Uterus (tissue), 4 donors: Measurements from ENCODE around the gene TGIF1. TPM values are rescaled to one million over a fixed set of nuclear protein-coding genes. Genes with fewer than 3 reads are reported as not detected.
A peak's percentile ranks its signal among the peaks of the same experiment; 100 is the strongest.

Experiments
- DNase-seq, 2 donors: peaks; one replicate each; pipeline ENCODE4 v3.0.0-alpha.2; 2019 to 2020
- H3K27ac ChIP-seq, 2 donors: fragments of 200-600 bp; sonication (generic); 1 replicate in 1 of 2; 2 replicates in 1 of 2; pipeline ENCODE4 v1.5.1; 2016 to 2018
- H3K27me3 ChIP-seq, 2 donors: fragments of 200-600 bp; sonication (generic); one replicate each; pipeline ENCODE4 v1.5.1; 2018 to 2019; ENCODE audit warnings: control low read depth in 1 of 2
- H3K36me3 ChIP-seq, 2 donors: fragments of 200-600 bp; sonication (generic); one replicate each; pipeline ENCODE4 v1.5.1; 2019; ENCODE audit warnings: control low read depth in 1 of 2
- H3K4me1 ChIP-seq, 2 donors: fragments of 200-600 bp; sonication (generic); one replicate each; pipeline ENCODE4 v1.5.1; 2018 to 2019; ENCODE audit warnings: control low read depth in 1 of 2
- H3K4me3 ChIP-seq, 2 donors: fragments of 200-600 bp; sonication (generic); 1 replicate in 1 of 2; 2 replicates in 1 of 2; pipeline ENCODE4 v1.5.1; 2018 to 2019; ENCODE audit warnings: mild to moderate bottlenecking in 1 of 2
- H3K9me3 ChIP-seq, 2 donors: fragments of 200-600 bp; sonication (generic); one replicate each; pipeline ENCODE4 v1.5.1; 2019; ENCODE audit warnings: control low read depth in 1 of 2
- POLR2A ChIP-seq, 2 donors: fragments of 450-650 bp; IDR thresholded peaks; one replicate each; pipeline ENCODE4 v1.6.1; 2016; ENCODE audit warnings: antibody characterized with exemption in 2 of 2, mild to moderate bottlenecking in 1 of 2, moderate library complexity in 1 of 2
- intact Hi-C: fragments of 100-400 bp; cut with DNase I; formaldehyde crosslinking; loops from one replicate; pipeline ENCODE4 v1.15.1; 2023; ENCODE audit warnings: low total_unique reads
- total RNA-seq, 4 donors: library from RNA; depleted of rRNA in 3 of 4; stranded (reverse); fragments of >200 nt in 3 of 4; gene quantifications; one replicate each; pipeline versions ENCODE4 v1.1.0 to v1.2.4, GENCODE V29; 2014 to 2023
- TF ChIP-seq, protein P1 (sequence below), 4 experiments: fragments of 200-600 bp in 2 of 4; fragments of 450-650 bp in 2 of 4; sonication (generic) in 2 of 4; IDR thresholded peaks; one replicate each; pipeline ENCODE4 v1.5.1; 2016 to 2019; ENCODE audit warnings: antibody characterized with exemption in 4 of 4, mild to moderate bottlenecking in 2 of 4, moderate library complexity in 1 of 4
- donor health status: DM: yes; HTN: yes; CAD: no.

Gene TGIF1
- total RNA-seq, 4 donors from 2014 or later, result 34.1 to 161 (median 87.0) TPM

DNA sequence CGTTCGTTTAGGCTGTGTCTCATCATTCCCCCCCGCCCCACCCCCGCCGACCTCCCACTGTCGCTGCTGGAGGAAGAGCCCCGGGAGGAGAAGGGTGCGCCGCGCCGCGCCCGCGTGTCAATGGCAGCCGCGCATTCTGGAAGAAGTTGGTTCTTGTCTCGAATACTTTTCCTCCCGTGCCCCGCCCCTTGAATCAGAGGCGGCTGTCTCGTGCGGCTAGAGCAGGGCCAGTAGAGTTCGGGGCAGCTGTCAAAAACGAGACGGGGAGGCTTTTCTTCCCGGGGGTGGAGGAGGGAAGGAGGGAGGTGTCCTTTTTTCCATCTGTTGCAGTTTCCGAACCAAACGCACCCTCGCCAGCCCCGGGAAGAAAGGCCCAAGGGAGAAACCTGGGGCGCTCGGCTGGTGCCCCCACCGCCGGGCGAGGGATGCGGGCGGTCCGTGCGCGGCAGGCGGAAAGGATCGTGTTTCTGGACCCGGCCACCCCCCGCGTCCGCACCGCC is 410 bp upstream of the TGIF1 start:
- no peaks in the 10 kb centered on the region for H3K9me3 ChIP-seq
- no peaks in the 10 kb centered on the region for H3K27me3 ChIP-seq
- peak overlapping the region; percentile 60 to 63 for H3K4me3 ChIP-seq
- H3K4me1 ChIP-seq, result peaks cover 5 to 8% of the 10 kb centered on the region in 2 donors
- no peaks in the 10 kb centered on the region for H3K36me3 ChIP-seq
- intact Hi-C loops, result loop anchor here (10.0 kb wide), 1 partner anchor 145 kb away; no protein-coding TSS in a partner anchor
- peak overlapping the region; percentile 98 for H3K27ac ChIP-seq
- peak; percentile 76 to 78 for DNase-seq
- peak in 1 of 2 donors; percentile 5 for TF ChIP-seq POLR2A (IDR thresholded peaks at IDR 0.05)
- TF ChIP-seq, protein P1, sequence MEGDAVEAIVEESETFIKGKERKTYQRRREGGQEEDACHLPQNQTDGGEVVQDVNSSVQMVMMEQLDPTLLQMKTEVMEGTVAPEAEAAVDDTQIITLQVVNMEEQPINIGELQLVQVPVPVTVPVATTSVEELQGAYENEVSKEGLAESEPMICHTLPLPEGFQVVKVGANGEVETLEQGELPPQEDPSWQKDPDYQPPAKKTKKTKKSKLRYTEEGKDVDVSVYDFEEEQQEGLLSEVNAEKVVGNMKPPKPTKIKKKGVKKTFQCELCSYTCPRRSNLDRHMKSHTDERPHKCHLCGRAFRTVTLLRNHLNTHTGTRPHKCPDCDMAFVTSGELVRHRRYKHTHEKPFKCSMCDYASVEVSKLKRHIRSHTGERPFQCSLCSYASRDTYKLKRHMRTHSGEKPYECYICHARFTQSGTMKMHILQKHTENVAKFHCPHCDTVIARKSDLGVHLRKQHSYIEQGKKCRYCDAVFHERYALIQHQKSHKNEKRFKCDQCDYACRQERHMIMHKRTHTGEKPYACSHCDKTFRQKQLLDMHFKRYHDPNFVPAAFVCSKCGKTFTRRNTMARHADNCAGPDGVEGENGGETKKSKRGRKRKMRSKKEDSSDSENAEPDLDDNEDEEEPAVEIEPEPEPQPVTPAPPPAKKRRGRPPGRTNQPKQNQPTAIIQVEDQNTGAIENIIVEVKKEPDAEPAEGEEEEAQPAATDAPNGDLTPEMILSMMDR (IDR thresholded peaks at IDR 0.05), result no peak

DNA sequence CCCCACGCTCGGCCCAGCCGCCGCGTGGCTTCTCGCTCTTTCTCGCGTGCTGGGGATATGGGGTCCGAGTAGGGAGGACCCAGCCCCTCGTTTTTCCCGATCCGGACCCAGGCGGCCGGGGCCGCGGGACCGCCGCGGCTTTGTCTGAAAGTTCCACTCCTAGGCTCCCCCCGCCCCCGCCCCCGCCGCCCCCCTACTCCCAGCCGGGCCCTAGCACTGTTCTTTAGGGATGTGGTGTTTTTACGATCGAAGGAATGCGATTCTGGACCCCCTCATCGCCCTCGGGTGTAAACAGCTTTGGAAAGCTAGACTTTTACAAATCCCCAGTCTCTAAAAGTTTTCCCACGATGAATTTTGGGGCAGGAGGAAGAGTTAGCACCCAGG is 819 bp downstream of the TGIF1 start:
- Histone ChIP-seq H3K4me1 (peaks cover 5 to 12% of the 10 kb centered on the region in 2 donors), H3K27me3 (no peaks in the 10 kb centered on the region), H3K4me3 (peak overlapping the region; percentile 60 to 63), H3K9me3 (no peaks in the 10 kb centered on the region), H3K36me3 (no peaks in the 10 kb centered on the region), H3K27ac (peak overlapping the region; percentile 98)
- TF ChIP-seq, protein P1 (IDR thresholded peaks at IDR 0.05), result no peak
- no peak for TF ChIP-seq POLR2A (IDR thresholded peaks at IDR 0.05)
- no peak for DNase-seq
- intact Hi-C loops, result loop anchor here (10.0 kb wide), 1 partner anchor 144 kb away; no protein-coding TSS in a partner anchor

DNA sequence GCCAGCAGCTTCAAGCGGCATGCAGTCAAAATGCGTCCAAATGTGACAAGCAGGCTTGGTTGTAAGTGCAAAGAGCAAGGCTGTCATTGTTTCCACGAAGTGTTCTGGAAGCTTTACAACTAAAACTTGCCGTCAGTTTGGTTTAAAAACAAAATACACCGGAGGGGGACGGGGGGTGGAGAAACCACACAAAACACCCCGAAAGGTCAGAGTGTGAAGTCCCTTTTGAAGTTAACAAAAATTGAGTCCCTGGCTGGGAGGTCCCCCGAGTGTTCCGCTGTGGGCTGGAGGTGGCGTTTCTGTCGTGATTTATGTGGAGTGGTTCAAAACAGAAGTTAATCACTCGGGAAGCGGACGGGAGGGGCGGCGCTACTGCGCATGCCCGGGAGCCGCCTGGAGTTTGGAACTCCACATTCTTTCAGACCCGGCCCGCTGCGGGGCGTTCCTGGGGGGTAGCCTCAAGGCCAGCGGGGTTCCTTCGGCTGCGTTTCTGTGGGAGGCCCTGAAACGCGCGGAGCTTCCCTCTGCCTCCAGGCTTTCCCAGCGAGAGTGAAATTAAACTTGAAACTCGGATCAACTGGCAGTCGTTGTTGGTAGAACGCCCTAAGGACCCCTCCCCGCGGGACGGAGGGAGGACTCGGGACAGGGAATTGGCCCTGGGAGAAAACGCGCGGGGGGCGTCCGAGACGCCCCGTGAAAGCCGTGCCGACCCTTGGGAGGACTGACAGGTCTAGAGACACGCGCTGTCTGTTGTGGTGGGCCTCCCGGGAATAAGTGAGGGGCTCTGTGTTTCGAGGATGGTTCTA is 1.4 kb downstream of the TGIF1 start:
- peak overlapping the region; percentile 98 for H3K27ac ChIP-seq
- no peaks in the 10 kb centered on the region for H3K9me3 ChIP-seq
- peak overlapping the region; percentile 60 to 63 for H3K4me3 ChIP-seq
- DNase-seq, result peak; percentile 94 to 95
- peaks cover 10 to 13% of the 10 kb centered on the region in 2 donors for H3K4me1 ChIP-seq
- H3K27me3 ChIP-seq, result no peaks in the 10 kb centered on the region
- TF ChIP-seq, protein P1 (IDR thresholded peaks at IDR 0.05), result peak in 3 of 4 experiments; percentile 5 to 9 (median 7)
- peak; percentile 82 to 92 for TF ChIP-seq POLR2A (IDR thresholded peaks at IDR 0.05)
- no peaks in the 10 kb centered on the region for H3K36me3 ChIP-seq
- intact Hi-C loops, result loop anchor here (10.0 kb wide), 1 partner anchor 143 kb away; no protein-coding TSS in a partner anchor

DNA sequence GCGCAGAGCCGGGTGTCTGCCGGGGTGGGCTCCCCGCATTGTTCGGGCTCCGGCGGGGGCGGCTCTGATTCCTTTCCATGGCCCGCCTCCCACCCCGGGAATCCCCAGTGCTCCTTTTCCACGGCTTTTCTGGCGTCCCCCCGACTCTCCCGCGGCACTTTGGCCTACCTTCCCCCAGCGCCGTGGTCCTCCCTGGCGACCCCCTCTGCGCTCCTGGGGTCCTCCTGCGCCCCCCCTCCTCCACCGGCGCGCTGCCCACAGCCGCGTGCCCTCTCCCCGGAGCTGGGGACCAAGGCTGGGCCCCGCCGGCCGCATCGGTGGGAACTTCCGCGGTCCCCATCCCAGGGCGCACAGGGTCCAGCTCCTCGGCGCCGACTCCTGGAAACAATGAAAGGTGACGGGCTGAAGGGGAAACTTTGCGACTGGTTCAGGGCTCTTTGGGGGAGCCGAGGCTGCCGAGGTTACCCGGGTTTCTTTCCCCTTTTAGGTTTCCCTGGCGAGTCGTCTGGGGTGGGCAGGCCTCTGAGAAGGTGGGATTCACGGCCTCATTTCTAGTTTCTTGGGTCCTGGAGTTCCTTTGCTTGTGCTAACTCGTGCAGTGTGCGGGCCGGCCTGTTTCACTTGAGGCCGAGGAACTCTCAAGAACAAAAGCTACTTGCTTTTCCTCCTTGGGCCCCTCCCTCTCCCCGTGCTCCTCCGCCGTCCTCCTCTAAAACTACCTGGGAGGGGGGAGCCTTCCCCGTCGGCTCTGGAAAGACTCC is 2.2 kb downstream of the TGIF1 start:
- peak; percentile 65 to 73 for DNase-seq
- no peaks in the 10 kb centered on the region for H3K27me3 ChIP-seq
- H3K36me3 ChIP-seq, result no peaks in the 10 kb centered on the region
- no peaks in the 10 kb centered on the region for H3K9me3 ChIP-seq
- H3K4me3 ChIP-seq, result peak overlapping the region; percentile 60 to 63
- H3K4me1 ChIP-seq, result peaks cover 8 to 10% of the 10 kb centered on the region in 2 donors
- peak overlapping the region; percentile 98 for H3K27ac ChIP-seq
- TF ChIP-seq, protein P1 (IDR thresholded peaks at IDR 0.05), result peak in 1 of 4 experiments; percentile 2
- TF ChIP-seq POLR2A (IDR thresholded peaks at IDR 0.05), result peak; percentile 53 to 59
- intact Hi-C loops, result loop anchor here (10.0 kb wide), 1 partner anchor 143 kb away; no protein-coding TSS in a partner anchor
